GM18499 (cell line): Measurements from ENCODE around the gene LRPPRC.

Experiments
- ATAC-seq: cut with Tn5 transposase; IDR thresholded peaks from one replicate; pipeline ENCODE4 v1.9.1; 2021; ENCODE audit warnings: moderate number of reproducible peaks; ENCODE audit not compliant: insufficient read depth, unreplicated experiment

Gene LRPPRC

DNA sequence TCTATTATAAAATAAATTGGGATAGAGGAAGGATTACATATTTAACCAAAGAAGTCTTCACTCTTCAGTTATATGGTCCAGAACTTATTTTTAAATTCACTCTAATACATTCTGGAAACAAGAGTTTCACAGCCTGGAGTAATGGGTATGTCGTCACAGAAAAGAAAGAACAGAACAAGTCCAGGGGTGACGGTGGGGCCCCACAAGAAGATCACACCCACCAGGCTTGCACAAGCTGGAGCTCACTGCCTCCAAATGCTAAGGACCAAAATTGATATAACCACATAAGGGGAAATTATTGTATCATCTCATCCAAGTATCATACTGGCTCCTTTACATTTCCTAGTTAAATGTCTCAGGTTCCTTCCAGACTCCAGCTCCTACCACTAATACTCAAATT lies 11.3 kb downstream of the LRPPRC start:
- ATAC-seq, result no peak

DNA sequence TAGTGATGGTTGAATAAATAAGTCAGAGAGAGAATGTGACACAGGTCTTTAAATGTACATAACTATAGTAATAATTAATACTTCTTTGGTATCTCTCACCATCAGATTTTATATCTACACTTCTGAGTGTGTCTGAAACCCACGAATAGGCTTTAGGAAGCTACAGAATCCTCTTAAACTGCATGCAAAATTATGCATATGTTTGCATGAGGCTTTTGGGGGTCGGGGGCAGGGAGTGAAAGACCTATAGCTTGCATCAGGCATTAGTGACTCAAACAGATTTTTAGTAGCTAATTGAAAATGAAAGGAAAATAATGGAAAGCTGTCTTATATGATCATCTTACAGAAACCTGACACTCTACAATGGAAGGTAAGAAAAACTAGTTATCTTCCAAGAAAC lies 14.9 kb downstream of the LRPPRC start:
- ATAC-seq, result no peak

DNA sequence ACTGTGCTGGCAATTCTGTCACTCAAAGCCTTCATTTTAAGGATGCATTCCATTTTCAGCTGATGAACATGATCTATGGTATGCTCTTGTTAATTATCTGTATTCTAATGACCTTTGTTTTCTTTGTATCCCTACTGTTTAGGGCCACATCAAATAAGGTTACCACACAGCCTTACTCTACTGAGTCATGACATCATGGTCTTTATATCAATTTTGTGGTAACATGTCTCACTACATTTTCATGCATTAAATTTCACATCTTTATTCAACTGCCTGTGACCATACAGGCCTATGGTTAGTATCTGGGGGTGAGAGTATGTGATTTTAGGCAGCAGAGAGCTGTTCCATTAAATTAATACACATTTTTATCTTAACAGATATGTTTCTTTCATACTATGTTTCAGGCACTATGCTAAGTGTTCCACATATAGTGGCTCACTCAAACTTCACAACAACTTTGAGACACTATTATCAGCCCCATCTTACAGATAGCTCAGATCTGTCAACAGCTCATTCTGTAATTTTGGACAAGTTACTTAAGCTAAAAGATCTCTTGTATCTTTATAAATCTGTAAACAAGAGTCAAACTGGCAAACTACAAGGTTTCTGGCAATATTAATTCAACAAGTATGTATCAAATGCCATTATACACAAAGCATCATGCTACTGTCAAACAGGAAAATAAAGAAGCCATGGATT lies 18.0 kb downstream of the LRPPRC start:
- ATAC-seq, result no peak

DNA sequence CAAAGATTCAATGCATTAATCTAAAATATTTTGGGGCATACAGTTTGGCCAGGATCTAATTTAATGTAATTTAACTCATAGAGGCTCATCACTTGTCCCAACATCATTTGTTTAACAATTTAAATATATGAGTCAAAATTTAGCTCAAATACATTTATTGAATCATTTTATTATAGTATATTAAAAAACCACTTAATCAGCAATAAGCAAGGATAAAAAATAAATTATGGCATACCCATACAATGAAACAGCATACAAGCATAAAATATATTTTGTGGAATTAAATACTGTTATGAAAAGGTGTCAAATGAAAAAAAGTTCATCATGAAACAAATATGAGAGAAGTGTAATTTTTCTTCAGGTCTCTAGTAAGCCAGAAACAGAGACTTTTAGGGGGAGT lies 34.9 kb downstream of the LRPPRC start:
- no peak for ATAC-seq

DNA sequence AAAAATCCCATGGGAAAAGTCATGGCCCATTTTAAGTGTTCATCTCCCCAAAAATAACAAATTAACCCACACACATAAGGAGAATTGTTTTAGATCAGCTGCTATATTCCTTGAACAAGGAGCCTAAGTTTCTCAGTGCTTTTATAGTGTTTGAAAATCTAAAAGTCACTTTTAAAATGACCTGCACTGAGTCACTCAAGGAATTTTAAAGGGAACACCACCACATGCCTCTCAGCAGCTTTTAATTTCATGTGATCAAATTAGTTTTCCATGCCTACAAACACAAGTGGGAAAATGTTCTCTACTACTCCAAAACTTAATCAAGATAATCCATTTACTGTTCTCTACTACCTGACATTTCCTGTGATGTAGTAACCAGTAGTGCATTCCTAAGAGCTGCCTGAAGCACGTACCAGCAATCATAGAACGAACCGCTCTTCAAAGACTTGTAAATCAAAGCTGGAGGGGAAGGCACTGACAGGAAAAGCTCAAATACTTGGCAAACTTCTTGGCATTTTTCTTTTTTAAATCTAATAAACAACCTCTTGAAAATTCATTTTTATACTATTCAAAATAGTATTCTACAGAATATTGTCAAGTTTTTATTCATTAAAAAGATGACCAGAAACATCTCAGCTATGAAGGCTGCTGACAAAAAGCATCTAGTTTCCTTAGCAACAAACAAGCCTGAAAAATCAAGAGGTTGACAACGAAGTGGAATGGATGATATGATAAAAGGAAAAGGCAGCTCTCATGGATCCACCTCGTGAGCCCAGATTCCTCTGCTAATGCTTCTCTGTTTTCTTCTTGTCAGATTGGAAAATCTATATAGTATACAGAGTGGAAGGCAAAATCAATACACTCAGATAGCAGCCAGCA lies 37.2 kb downstream of the LRPPRC start:
- ATAC-seq, result no peak

DNA sequence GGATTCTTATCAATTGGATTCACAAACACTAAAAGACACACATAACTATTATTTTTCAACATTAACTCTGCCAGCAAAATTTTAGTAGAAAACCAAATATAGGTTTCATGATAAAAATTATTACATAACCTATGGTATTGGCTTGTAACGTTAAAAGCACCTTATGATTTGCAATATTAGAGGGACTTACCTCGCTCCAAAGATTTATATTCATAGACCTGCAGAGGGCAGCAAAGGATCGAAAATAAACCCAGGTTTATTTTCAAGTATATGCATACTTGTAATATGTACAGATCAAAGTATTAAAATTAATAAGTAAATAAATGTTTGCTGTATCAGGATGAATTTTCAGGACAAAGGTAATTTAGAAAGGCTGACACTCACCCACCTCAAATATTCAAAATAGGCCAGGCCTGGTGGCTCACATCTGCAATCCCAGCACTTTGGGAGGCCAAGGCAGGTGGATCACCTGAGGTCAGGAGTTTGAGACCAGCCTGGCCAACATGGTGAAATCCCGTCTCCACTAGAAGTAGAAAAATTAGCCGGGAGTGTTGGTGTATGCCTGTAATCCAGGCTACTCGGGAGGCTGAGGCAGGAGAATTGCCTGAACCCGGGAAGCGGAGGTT lies 45.3 kb downstream of the LRPPRC start:
- no peak for ATAC-seq

DNA sequence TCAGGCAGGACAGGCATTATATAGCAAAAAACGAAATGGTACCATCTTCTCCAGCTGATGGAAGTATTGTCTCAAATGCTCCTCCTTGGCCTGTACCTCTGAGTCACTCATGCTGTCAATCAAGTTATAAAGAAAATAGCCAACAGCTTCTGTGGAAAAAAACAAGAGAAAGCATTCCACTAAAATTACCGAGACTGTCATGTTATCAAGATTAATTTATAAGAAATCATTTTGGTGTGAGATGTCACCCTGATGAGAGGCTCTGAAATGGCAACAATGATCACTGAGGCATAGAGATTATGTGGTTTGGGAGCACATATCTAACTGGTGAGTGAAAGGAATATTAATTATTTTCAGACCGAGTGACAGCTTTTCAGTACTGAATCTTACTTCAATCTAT lies 47.4 kb downstream of the LRPPRC start:
- no peak for ATAC-seq

DNA sequence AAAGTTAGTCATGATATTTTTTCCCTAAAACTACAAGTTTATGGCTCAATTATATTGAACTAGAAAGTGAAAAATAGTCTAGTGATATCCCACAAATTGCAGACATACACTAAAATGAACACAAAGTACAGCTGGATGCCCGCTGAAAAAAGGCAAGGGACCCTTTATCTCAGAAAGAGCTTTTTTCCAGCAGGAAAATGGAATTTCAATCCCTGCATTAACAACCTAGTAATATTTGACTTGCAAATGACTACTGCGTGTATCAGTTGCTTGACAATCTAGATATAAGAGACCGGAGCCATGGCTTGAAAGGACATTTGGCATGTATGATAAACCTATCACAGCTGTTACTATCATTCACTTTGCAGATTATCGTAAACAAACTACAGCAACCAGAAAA lies 49.1 kb downstream of the LRPPRC start:
- no peak for ATAC-seq

DNA sequence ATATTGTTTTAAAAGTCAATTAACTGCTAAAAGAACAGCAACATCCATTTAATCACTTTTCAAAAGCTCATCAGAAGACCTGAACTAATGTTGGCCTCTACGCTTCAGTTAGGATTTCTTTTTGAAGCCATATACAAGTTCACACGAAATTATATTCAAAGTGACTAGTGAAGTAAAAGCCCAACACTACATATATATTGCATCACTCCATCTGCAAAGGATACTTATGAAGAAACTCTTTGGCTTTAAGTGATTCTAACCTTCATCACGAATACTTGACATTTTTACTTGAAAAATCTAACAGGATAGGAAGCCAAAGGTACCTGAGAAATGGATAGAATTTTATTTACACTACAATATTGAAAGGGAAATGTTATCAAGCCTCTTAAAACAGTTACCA lies 50.4 kb downstream of the LRPPRC start:
- ATAC-seq, result no peak

DNA sequence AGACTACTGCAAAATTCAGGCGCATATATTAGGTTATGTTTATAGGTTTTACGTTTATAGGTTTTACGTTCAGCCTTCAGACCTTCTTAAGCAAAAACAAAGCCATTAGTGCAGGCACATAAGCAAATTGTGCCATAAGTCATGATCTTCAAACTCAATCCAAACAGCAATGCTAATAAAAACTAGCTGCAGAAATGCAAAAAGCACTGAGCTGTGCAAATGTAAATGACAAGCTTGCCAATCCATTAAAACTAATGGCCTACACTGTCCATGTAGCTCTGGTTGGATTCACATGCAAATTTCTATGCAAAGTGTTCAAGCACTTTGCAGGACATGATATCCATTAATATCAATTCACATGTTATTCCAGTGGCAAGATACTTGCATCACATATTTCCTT lies 50.9 kb downstream of the LRPPRC start:
- no peak for ATAC-seq

DNA sequence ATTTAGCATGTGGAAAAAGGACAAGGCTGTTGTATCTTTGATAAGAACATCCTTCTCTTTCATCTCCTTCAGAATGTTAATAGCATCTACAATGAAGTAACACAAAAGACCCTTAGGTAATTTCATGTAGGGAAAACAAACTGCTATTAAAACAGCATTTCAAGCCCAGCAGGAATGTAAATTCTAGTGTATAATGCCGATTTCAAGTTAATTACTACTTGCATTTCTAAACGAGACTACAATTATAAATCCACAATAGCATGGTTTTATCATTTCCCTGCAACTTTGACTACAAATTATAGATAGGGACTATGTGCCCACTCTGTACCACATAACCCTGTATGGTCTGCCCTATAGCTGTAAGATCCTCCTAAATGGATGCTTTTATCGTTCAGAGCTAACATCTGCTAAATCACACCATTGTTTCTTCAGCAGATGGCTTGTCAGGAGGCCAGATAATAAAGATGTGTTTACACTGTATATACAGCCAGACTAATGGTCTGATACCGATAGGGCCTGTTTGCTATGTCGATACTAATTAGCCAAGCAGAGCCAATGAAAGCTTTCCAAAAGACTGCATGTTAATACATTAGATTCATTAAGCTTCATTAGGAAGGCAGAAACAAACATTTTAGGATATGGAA lies 51.9 kb downstream of the LRPPRC start:
- ATAC-seq, result no peak

DNA sequence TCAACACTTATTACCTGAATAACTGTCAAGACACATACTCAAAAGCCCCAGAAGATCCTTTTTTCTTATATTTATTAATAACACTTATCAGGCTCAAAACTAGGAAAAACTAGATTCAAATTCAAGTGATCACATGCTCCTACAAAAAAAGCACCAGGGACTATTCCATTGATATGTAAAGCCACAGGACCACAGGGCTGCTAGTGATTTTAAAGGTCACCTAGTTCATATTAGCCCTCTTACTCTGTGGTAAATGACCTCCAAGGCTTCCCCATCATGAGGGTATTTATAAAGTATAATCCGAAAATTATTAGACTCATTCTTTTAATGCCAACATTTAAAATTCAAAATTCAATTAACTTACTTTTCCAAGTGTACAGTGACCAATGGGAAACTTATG lies 52.5 kb downstream of the LRPPRC start:
- no peak for ATAC-seq

DNA sequence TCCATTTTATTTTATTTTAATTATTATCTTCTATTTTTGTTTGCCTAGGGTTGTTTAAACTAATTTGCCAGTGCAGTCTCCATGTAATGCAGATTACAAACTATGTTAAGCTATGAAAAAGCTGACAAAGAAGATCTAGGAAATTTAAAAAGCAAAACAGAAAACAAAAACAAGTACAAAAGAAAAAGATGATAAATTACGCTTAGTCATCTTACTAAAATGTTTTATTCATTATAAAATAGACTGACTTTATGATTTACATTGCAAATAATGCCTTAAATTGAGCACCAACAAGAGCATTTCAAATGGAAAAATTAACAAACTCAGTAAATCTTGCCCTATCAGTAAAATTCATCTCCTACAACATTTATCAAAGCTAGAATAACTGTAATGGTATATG lies 52.9 kb downstream of the LRPPRC start:
- no peak for ATAC-seq

DNA sequence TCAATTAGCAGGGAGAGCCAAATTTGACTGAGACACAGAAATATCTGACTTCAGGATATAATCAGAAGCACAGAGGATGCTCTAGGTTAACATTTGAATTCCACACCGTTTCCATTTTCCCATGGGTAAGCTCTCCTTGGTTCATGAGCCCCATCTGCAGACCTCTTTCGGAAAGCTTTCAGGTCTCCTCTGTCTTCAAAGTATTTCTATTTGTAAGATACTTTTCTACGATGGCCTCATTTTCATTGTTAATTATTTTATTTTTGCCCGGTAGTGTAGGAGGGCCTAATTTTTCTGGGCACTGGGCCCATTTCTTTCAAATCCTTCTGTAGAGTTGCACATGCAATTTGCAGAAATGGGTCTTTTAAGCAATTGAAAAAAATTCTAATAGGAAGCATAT lies 53.8 kb downstream of the LRPPRC start:
- ATAC-seq, result no peak

DNA sequence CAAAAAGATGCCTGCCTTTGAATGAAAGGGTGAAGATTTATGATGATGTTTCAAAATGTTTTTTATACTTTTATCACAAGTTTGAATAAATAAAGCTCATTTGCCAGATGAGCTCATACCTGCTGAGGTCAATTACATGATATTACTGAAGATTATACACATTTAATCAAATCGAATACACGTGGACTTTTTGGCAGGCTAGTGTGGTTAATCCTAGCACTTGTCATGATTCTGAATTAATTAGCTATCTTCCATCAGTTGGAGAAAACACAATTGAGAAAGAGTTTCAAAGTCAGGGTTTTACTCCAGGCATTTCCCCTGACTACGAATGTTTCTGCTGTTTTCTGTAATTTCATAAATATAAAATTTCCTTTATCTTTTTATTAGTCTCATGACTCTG lies 54.4 kb downstream of the LRPPRC start:
- ATAC-seq, result no peak

DNA sequence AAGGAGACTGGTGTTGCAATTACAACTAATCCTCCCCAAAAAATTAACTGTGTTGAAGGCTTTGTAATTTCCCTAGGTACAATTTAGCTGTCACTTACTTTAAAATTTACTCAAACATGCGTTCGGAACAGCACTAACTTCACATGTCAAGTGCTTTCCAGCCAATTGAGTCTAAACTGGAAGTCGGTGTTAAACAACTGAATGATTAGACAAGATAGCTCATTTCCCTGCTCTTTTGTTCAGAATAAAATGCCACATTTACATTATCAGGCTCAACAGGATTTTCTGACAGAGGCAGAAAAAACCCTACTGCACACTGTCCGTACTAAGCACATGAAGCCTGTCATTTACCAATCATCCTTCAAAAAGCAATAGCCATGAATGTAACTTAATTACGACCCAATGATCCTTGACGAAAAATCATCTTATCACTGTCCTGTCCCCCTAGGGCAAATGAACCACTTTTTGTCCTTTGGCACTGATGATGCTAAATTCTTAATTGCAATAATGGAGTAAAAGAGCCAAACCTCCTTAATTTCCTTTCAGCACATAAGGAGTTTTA lies 56.0 kb downstream of the LRPPRC start:
- ATAC-seq, result no peak

DNA sequence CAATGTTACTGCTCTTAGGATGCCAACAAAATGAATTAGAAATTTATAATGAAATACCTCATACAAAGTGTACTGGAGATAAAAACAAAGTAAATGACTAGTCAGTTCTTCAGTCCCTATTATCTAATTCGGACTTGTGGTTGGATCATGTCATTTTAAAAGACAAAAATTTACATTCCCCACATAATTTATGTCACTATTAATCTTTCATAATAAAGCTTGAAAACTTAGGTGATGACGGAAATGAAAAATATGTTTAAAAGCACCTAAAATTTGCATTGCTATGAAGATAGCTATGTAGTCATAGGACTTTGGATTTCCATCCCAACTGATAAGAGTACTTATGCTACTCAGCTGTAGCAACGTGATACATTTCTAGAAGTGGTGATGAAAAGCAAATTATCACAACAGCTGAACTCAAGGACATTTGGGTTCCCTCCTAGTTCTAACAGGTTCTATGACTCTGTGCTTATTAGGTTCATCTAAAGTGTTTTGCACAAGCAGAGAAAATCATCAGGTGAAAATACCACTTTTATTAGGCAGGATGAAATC lies 58.4 kb downstream of the LRPPRC start:
- ATAC-seq, result no peak

DNA sequence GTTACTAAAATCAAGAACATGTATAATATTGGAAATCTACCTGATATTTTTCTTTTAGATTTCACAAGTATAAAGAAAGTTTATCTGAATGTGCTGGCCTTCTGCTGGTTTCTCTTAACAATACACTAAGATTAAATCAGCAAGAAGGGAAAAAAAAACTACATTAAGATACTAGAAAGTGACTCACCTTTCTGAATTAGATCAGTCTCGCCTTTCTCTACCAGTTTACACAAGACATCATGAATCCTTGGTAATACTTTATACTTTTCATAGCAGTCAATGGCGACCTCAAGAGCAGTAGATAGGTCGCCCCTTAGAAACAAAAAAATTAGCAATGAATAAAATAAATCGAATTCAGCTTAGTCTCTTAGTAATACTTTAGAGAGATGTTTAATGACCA lies 61.2 kb downstream of the LRPPRC start:
- ATAC-seq, result no peak

DNA sequence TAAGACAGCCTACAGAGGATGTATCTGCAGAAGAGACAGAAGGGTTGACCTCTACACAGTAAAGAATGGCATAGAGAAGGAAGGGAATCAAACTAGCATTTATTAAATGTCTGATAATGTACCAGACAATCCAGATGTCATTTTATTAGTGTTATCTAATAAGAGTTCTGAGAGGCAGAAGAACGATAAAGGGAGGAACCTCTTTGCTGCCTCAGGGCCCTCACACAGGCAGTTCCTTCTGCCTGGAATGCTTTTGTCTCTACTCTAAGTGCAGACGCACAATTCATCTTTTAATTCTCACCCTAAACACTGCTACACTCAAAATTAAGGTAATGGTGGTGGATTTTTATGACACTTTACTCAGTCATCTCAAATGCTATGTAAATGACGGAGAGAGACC lies 64.5 kb downstream of the LRPPRC start:
- ATAC-seq, result no peak

DNA sequence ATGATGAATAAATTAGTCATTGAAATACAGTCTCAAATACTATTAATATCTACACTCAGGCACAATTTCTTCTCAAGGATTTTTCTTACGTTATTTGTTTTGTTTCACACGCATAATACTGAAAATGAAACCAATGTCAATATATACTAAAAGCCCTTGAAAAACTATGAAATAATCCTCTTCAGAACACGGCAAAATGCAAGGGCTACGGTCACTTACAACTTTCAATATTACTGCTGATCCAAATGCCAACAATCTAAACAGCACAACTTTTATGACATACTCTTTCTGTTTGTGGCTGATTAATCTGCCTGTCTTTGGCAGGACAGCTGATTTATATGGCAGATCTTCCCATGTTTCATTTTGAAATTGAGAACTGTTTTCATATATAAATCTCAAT lies 68.3 kb downstream of the LRPPRC start:
- ATAC-seq, result no peak
